GM12878 (cell line): ENCODE results near the gene CYP1A1. TPM values are rescaled to one million over a fixed set of nuclear protein-coding genes. Genes with fewer than 3 reads are reported as not detected.

Experiments used
- ATAC-seq: fragments of 200-7000 bp; cut with Tn5 transposase; 3 replicates; pipeline ENCODE4 v1.9.1; 2020; ENCODE audit warnings: mild to moderate bottlenecking, moderate library complexity
- BruUV-seq: library from RNA; stranded (reverse); fragments of 400-500 nt; replicated peaks from 2 replicates; lab custom pipeline; 2021; lab: Mats Ljungman, UMichigan
- CTCF ChIA-PET: fragments of 300-600 bp; sonication (Branson Sonifier 250); formaldehyde crosslinking; extraction: SDS; loops from one replicate; lab custom pipeline; 2021; ENCODE audit warnings: inconsistent platforms; lab: Yijun Ruan, JAX
- POLR2A ChIA-PET: fragments of 350-600 bp; formaldehyde crosslinking; extraction: SDS; loops from one replicate; lab custom pipeline; 2021; ENCODE audit warnings: inconsistent platforms; lab: Charles Lee
- RAD21 ChIA-PET: fragments of 300-600 bp; sonication (Branson Sonifier 250); formaldehyde crosslinking; loops from one replicate; lab custom pipeline; 2023; ENCODE audit warnings: antibody characterized with exemption; ENCODE audit not compliant: unreplicated experiment; lab: Charles Lee
- SMC1A ChIA-PET: fragments of 300-600 bp; sonication (Branson Sonifier 250); formaldehyde crosslinking; loops from one replicate; lab custom pipeline; 2023; ENCODE audit not compliant: unreplicated experiment, uncharacterized antibody; lab: Charles Lee
- DNase-seq: peaks from one replicate; pipeline ENCODE4 v3.0.0-alpha.2; 2011; ENCODE audit warnings: low read depth, low spot score
- FAIRE-seq: peaks from 3 replicates; lab custom pipeline; 2011; peaks lifted over from hg19 to GRCh38; lab: Jason Lieb, UNC
- H2AFZ ChIP-seq: 2 replicates; pipeline ENCODE4 v1.6.0; 2011; ENCODE audit warnings: low read depth, low read length, control low read depth; ENCODE audit not compliant: control insufficient read depth
- H3K27ac ChIP-seq: 2 replicates; pipeline ENCODE4 v1.5.1; 2011; ENCODE audit warnings: control low read depth; ENCODE audit not compliant: control insufficient read depth, insufficient read depth
- H3K27me3 ChIP-seq, 2 experiments: replicated peaks in 1 of 2; 2 replicates each; pipeline versions ENCODE4 v1.6.0 to v1.6.1; 2011; ENCODE audit warnings: low read length in 1 of 2; ENCODE audit not compliant: control insufficient read depth in 2 of 2, insufficient read depth in 2 of 2
- H3K36me3 ChIP-seq, 2 experiments: 2 replicates each; pipeline ENCODE4 v1.5.1; 2011; ENCODE audit warnings: low read length in 1 of 2; ENCODE audit not compliant: control insufficient read depth in 2 of 2, insufficient read depth in 2 of 2
- H3K4me1 ChIP-seq: 2 replicates; pipeline ENCODE4 v1.6.1; 2011; ENCODE audit warnings: mild to moderate bottlenecking, low read length, moderate library complexity, mixed read lengths; ENCODE audit not compliant: control insufficient read depth, insufficient read depth
- H3K4me2 ChIP-seq: 2 replicates; pipeline ENCODE4 v1.6.0; 2011; ENCODE audit warnings: control low read depth; ENCODE audit not compliant: control insufficient read depth, insufficient read depth
- H3K4me3 ChIP-seq: fragments of 200-600 bp; sonication (generic); 2 replicates; pipeline ENCODE4 v1.5.1; 2016
- H3K79me2 ChIP-seq: 2 replicates; pipeline ENCODE4 v1.6.0; 2011; ENCODE audit warnings: low read length; ENCODE audit not compliant: control insufficient read depth, insufficient read depth
- H3K9ac ChIP-seq: 2 replicates; pipeline ENCODE4 v1.8.0; 2011; ENCODE audit warnings: low read length, control low read depth, mixed read lengths; ENCODE audit not compliant: control insufficient read depth, insufficient read depth
- H3K9me3 ChIP-seq: replicated peaks from 3 replicates; pipeline ENCODE4 v1.5.1; 2011; ENCODE audit warnings: mild to moderate bottlenecking, low read length; ENCODE audit not compliant: control insufficient read depth, insufficient read depth
- H4K20me1 ChIP-seq: 2 replicates; pipeline ENCODE4 v1.6.0; 2011; ENCODE audit not compliant: control insufficient read depth, insufficient read depth
- BHLHE40 ChIP-seq, 2 experiments: fragments of 450-650 bp in 1 of 2; IDR thresholded peaks; 2 replicates each; pipeline ENCODE4 v1.6.1; 2011 to 2017; ENCODE audit warnings: low read depth in 2 of 2, borderline replicate concordance in 1 of 2, improper control_type of control experiment in 1 of 2, low read length in 1 of 2, mild to moderate bottlenecking in 1 of 2
- FOXM1 ChIP-seq: IDR thresholded peaks from 2 replicates; pipeline ENCODE4 v1.6.1; 2012; ENCODE audit warnings: low read depth, mild to moderate bottlenecking, inconsistent platforms, low read length, moderate library complexity
- LARP7 ChIP-seq: fragments of 450-650 bp; IDR thresholded peaks from 2 replicates; pipeline ENCODE4 v1.6.1; 2017; ENCODE audit warnings: mild to moderate bottlenecking
- MTA2 ChIP-seq: fragments of 450-650 bp; IDR thresholded peaks from 2 replicates; pipeline ENCODE4 v1.6.1; 2016; ENCODE audit warnings: low read depth, mild to moderate bottlenecking, moderate library complexity
- PRDM15 ChIP-seq: fragments of 450-650 bp; formaldehyde crosslinking; IDR thresholded peaks from 2 replicates; pipeline ENCODE4 v1.4.0; 2020; ENCODE audit warnings: mild to moderate bottlenecking, moderate library complexity
- SKIL ChIP-seq: fragments of 450-650 bp; IDR thresholded peaks from 2 replicates; pipeline ENCODE4 v1.6.1; 2017; ENCODE audit warnings: mild to moderate bottlenecking, low read depth, inconsistent platforms; ENCODE audit not compliant: poor library complexity, severe bottlenecking
- SMARCA5 ChIP-seq: fragments of 450-650 bp; IDR thresholded peaks from 2 replicates; pipeline ENCODE4 v1.6.1; 2017; ENCODE audit warnings: mild to moderate bottlenecking
- ZNF622 ChIP-seq: fragments of 450-650 bp; IDR thresholded peaks from 2 replicates; pipeline ENCODE4 v1.6.1; 2017; ENCODE audit warnings: mild to moderate bottlenecking, inconsistent platforms
- WGBS: methylation state at CpG from one replicate; pipeline ENCODE4 v1.1.6; 2016; ENCODE audit warnings: low lambda C conversion rate; ENCODE audit not compliant: insufficient replicate concordance, insufficient coverage; ENCODE audit errors: missing lambda C conversion rate; 5-methylcytosine and 5-hydroxymethylcytosine counted together
- in situ Hi-C: fragments of 300-500 bp; cut with MboI; formaldehyde crosslinking; loops from 9 replicates; pipeline ENCODE4 v1.14.3; 2018; ENCODE audit warnings: mixed read lengths
- intact Hi-C: fragments of 100-400 bp; cut with micrococcal nuclease; formaldehyde crosslinking; loops from one replicate; pipeline ENCODE4 v1.14.2; 2022; ENCODE audit not compliant: unreplicated experiment
- polyA plus RNA-seq, 11 experiments: library from polyadenylated mRNA; depleted of rRNA in 4 of 11; unstranded in 6 of 11; stranded (reverse) in 5 of 11; fragments of >200 nt; fragmentation: Nextera tagmentation in 4 of 11; fragmentation: Illumina TruSeq in 1 of 11; extraction: Ambion mirVana in 4 of 11; extraction: Trizol in 1 of 11; gene quantifications; 1 replicate in 1 of 11; 2 replicates in 10 of 11; pipeline versions ENCODE4 v1.2.1 to v1.2.3, GENCODE V29; 2011 to 2016; ENCODE audit warnings: inconsistent platforms in 2 of 11, missing spikeins in 2 of 11, low read depth in 1 of 11
- total RNA-seq, 4 experiments: library from RNA; depleted of rRNA in 3 of 4; stranded (reverse); fragments of >200 nt in 3 of 4; fragmentation: Illumina TruSeq in 1 of 4; extraction: Trizol in 1 of 4; gene quantifications; 2 replicates each; pipeline versions ENCODE4 v1.2.1 to v1.2.3, GENCODE V29; 2013 to 2021

The CYP1A1 gene
- total and polyA plus RNA-seq, 10 of the 15 experiments (the other 5 are each of a cell fraction or from before 2014, with no cell fraction given): 0.04 to 0.71 (median 0.07) TPM; not detected in 4

GRCh38 chr15:74683758-74684157, 41.6 kb downstream of the CYP1A1 start (continued):
- TF ChIP-seq SKIL: no peak
- no peak for TF ChIP-seq FOXM1
- no peak for TF ChIP-seq SMARCA5
- no peak for TF ChIP-seq ZNF622
- no peak for TF ChIP-seq MTA2
- no peak for TF ChIP-seq BHLHE40 (IDR thresholded peaks at IDR 0.05; ENCODE audit: borderline replicate concordance in 1 of 2, low read depth in 2 of 2, low read length in 1 of 2)

- SMC1A ChIA-PET: no interaction called here
- H3K27me3 ChIP-seq: no peaks in the 10 kb centered on the region
- no peak overlapping the region for H3K4me2 ChIP-seq
- H3K27ac ChIP-seq: no peak overlapping the region
- in situ Hi-C loops: no loop called here
- WGBS: 54% methylated on average over 3 of the region's 3 CpGs
- ATAC-seq: no peak
- no peak for DNase-seq
- H3K4me3 ChIP-seq: no peak overlapping the region
- TF ChIP-seq LARP7: no peak
- TF ChIP-seq PRDM15: no peak
- no peak overlapping the region for H3K9ac ChIP-seq
- no TSS peak for BruUV-seq
- H3K4me1 ChIP-seq: no peaks in the 10 kb centered on the region
- H3K79me2 ChIP-seq: peaks cover 3% of the 10 kb centered on the region
- FAIRE-seq: no peak
- no peaks in the 10 kb centered on the region for H4K20me1 ChIP-seq
- peaks cover 4% of the 10 kb centered on the region; the same call in 2 of the 3 replicates for H3K9me3 ChIP-seq
- H2AFZ ChIP-seq: no peak overlapping the region
- H3K36me3 ChIP-seq: peaks cover 1 to 3% of the 10 kb centered on the region in 2 experiments; a peak in 1 of 4 replicates
- RAD21 ChIA-PET: no interaction called here
- POLR2A ChIA-PET: no interaction called here
- CTCF ChIA-PET: no interaction called here
- intact Hi-C loops: no loop called here
These were observed 42.4 kb downstream of the CYP1A1 start for GRCh38 chr15:74682954-74683353.
